Thoracic aorta (tissue), 2 donors: ENCODE data around the gene TMED5. TPM values are rescaled to one million over a fixed set of nuclear protein-coding genes. Genes with fewer than 3 reads are reported as not detected.
"Not testable (repeated sequence)": the region's sequence is repeated elsewhere in the genome, so short reads cannot be mapped to it uniquely, and the experiment has no call there.

Experiments
- ATAC-seq: fragments of 150-250 bp; one replicate; pipeline ENCODE4 v1.8.0; 2017; ENCODE audit warnings: low read depth; ENCODE audit not compliant: insufficient number of reproducible peaks, low FRiP score
- DNase-seq: peaks from one replicate; pipeline ENCODE4 v3.0.0-alpha.2; 2020; ENCODE audit warnings: low spot score
- H3K27ac ChIP-seq, 2 donors: fragments of 200-600 bp; sonication (generic); 1 replicate in 1 of 2; 2 replicates in 1 of 2; pipeline ENCODE4 v1.5.1; 2016; ENCODE audit warnings: mild to moderate bottlenecking in 2 of 2, moderate library complexity in 2 of 2
- H3K27me3 ChIP-seq: fragments of 200-600 bp; sonication (generic); replicated peaks from 2 replicates; pipeline ENCODE4 v1.6.0; 2016; ENCODE audit warnings: mild to moderate bottlenecking; ENCODE audit not compliant: insufficient read depth
- H3K36me3 ChIP-seq: fragments of 200-600 bp; sonication (generic); one replicate; pipeline ENCODE4 v1.5.1; 2016
- H3K4me1 ChIP-seq, 2 donors: fragments of 200-600 bp; sonication (generic); 1 replicate in 1 of 2; 2 replicates in 1 of 2; pipeline versions ENCODE4 v1.5.1 to v1.6.0; 2016; ENCODE audit warnings: low read depth in 2 of 2, mild to moderate bottlenecking in 1 of 2; ENCODE audit not compliant: control insufficient read depth in 1 of 2
- H3K4me3 ChIP-seq: fragments of 200-600 bp; sonication (generic); 2 replicates; pipeline ENCODE4 v1.5.1; 2016; ENCODE audit warnings: mild to moderate bottlenecking
- H3K9me3 ChIP-seq: fragments of 200-600 bp; sonication (generic); 2 replicates; pipeline ENCODE4 v1.5.1; 2016
- CTCF ChIP-seq: fragments of 200-600 bp; sonication (generic); IDR thresholded peaks from one replicate; pipeline ENCODE4 v1.5.1; 2019; ENCODE audit warnings: antibody characterized with exemption
- total RNA-seq, 2 donors: library from RNA; depleted of rRNA; stranded (reverse); fragments of >200 nt; gene quantifications; one replicate each; pipeline versions ENCODE4 v1.1.0 to v1.2.3, GENCODE V29; 2016

TMED5 gene
- total RNA-seq = 10 to 100 TPM; 45.2 to 93.3 TPM

GRCh38 chr1:93179886-93180722 lies at the start of gene TMED5:
TSS of gene TMED5 (minus strand) at chr1:93180413. CDS start at chr1:93180242, 171 bp downstream.
- ATAC-seq = peak; percentile 94
- H3K27ac ChIP-seq = peak within 1 kb of the TSS; percentile 98 to 99
- no peaks in the 10 kb centered on the region for H3K36me3 ChIP-seq
- peaks cover 23 to 28% of the 10 kb centered on the region in 2 donors for H3K4me1 ChIP-seq
- H3K9me3 ChIP-seq = no peaks in the 10 kb centered on the region
- TF ChIP-seq CTCF = peak; percentile 37
- peak; percentile 94 for DNase-seq
- H3K27me3 ChIP-seq = no peaks in the 10 kb centered on the region
- peak within 1 kb of the TSS; percentile 82 for H3K4me3 ChIP-seq

GRCh38 chr1:93223023-93223675 lies 42.9 kb upstream of the TMED5 start:
- Histone ChIP-seq H3K27ac (no peak overlapping the region), H3K9me3 (no peaks in the 10 kb centered on the region), H3K36me3 (no peaks in the 10 kb centered on the region), H3K4me1 (no peaks in the 10 kb centered on the region), H3K27me3 (no peaks in the 10 kb centered on the region), H3K4me3 (no peak overlapping the region)
- no peak for DNase-seq
- TF ChIP-seq CTCF = no peak
- no peak for ATAC-seq

- Histone ChIP-seq H3K27ac (no peak overlapping the region), H3K36me3 (no peaks in the 10 kb centered on the region), H3K4me1 (no peaks in the 10 kb centered on the region), H3K9me3 (no peaks in the 10 kb centered on the region), H3K4me3 (no peak overlapping the region), H3K27me3 (no peaks in the 10 kb centered on the region)
- no peak for TF ChIP-seq CTCF
- ATAC-seq (no peak), DNase-seq (no peak)
These were observed 41.7 kb upstream of the TMED5 start for GRCh38 chr1:93221913-93222312.

- not testable (repeated sequence) for H3K4me1 ChIP-seq, H3K27ac ChIP-seq, DNase-seq, H3K4me3 ChIP-seq, H3K36me3 ChIP-seq, ATAC-seq, H3K27me3 ChIP-seq, H3K9me3 ChIP-seq
These were observed 40.5 kb upstream of the TMED5 start for GRCh38 chr1:93220716-93221115.

GRCh38 chr1:93219443-93219842 lies 39.2 kb upstream of the TMED5 start:
- H3K9me3 ChIP-seq = no peaks in the 10 kb centered on the region
- H3K27ac ChIP-seq = no peak overlapping the region
- no peak overlapping the region for H3K4me3 ChIP-seq
- H3K27me3 ChIP-seq = no peaks in the 10 kb centered on the region
- DNase-seq (no peak), ATAC-seq (no peak)
- H3K36me3 ChIP-seq = no peaks in the 10 kb centered on the region
- no peaks in the 10 kb centered on the region for H3K4me1 ChIP-seq
- TF ChIP-seq CTCF = no peak
